IPS-15b (cell line): Measurements from ENCODE around the gene PTX4.

Experiments used
- H3K27me3 ChIP-seq: one replicate; pipeline ENCODE4 v1.6.1; 2013; ENCODE audit warnings: low read length; ENCODE audit not compliant: control insufficient read depth, insufficient read depth
- H3K36me3 ChIP-seq: one replicate; pipeline ENCODE4 v1.6.1; 2013; ENCODE audit warnings: low read length; ENCODE audit not compliant: control insufficient read depth, insufficient read depth
- H3K4me1 ChIP-seq: one replicate; pipeline ENCODE4 v1.6.1; 2013; ENCODE audit warnings: mild to moderate bottlenecking, low read length; ENCODE audit not compliant: control insufficient read depth, insufficient read depth
- H3K4me3 ChIP-seq: one replicate; pipeline ENCODE4 v1.5.1; 2013; ENCODE audit warnings: low read depth, low read length
- H3K9ac ChIP-seq: one replicate; pipeline ENCODE4 v1.6.1; 2013; ENCODE audit warnings: low read depth, mild to moderate bottlenecking, low read length
- H3K9me3 ChIP-seq: one replicate; pipeline ENCODE4 v1.6.1; 2013; ENCODE audit warnings: mild to moderate bottlenecking, low read length; ENCODE audit not compliant: control insufficient read depth, insufficient read depth

PTX4 gene

DNA sequence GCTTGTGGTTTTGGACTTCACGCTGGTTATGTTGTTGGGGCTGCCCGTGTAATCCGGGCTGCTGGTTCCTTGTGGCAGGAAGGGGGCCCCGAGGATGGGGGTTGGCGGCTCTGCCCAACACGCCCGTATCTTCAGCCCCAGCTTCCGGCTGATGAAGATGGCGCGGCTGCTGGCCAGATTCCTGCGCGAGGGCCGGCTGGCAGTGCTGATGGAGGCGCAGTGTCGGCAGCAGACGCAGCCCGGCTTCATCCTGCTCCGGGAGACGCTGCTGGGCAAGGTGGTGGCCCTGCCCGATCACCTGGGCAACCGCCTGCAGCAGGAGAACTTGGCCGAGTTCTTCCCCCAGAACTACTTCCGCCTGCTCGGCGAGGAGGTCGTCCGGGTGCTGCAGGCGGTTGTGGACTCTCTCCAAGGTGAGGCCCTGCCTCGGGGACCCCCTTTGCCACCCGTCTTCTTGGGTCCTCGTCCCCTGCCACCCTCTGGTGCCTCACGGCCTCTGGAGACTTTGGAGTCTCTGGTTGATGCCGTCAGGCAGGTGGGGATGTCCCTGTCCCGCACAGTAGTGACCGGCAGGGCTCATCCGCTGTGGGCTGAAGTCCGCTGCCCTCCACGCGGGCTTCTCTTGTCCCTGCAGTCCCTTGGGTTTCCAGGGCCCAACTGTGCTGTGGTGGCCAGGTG, 6.6 kb upstream of the PTX4 start:
- H3K4me3 ChIP-seq: no peak overlapping the region

GRCh38 chr16:1494711-1495110, 6.0 kb upstream of the PTX4 start:
- Histone ChIP-seq H3K27me3 (no peaks in the 10 kb centered on the region), H3K36me3 (peaks cover 37% of the 10 kb centered on the region), H3K9ac (no peak overlapping the region), H3K9me3 (no peaks in the 10 kb centered on the region), H3K4me1 (peaks cover 4% of the 10 kb centered on the region), H3K4me3 (no peak overlapping the region)

More for the DNA sequence above, 6.6 kb upstream of the PTX4 start:
- H3K9ac ChIP-seq: no peak overlapping the region
- no peaks in the 10 kb centered on the region for H3K9me3 ChIP-seq
- H3K27me3 ChIP-seq: no peaks in the 10 kb centered on the region
- peaks cover 43% of the 10 kb centered on the region for H3K36me3 ChIP-seq
- peaks cover 4% of the 10 kb centered on the region for H3K4me1 ChIP-seq

DNA sequence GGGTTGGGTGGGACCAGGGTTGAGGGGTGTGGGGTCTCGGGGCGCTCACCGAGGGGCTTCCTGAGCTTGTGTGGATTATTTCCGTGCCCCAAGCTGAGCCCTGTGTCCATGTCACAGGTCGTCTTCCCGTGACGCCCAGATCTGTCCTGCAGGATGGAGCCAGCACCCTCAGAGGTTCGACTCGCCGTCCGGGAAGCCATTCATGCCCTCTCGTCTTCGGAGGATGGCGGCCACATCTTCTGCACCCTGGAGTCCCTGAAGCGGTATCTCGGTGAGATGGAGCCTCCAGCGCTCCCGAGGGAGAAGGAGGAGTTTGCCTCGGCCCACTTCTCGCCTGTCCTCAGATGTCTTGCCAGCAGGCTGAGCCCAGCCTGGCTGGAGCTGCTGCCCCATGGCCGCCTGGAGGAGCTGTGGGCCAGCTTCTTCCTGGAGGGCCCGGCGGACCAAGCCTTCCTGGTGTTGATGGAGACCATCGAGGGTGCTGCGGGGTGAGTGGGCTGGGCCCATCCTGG, 5.4 kb upstream of the PTX4 start:
- peak overlapping the region; percentile 73 for H3K9ac ChIP-seq
- H3K4me1 ChIP-seq: peaks cover 4% of the 10 kb centered on the region
- peak overlapping the region; percentile 76 for H3K4me3 ChIP-seq
- no peaks in the 10 kb centered on the region for H3K27me3 ChIP-seq
- H3K9me3 ChIP-seq: no peaks in the 10 kb centered on the region
- peaks cover 35% of the 10 kb centered on the region for H3K36me3 ChIP-seq

GRCh38 chr16:1493746-1494094, 5.0 kb upstream of the PTX4 start:
- Histone ChIP-seq H3K27me3 (no peaks in the 10 kb centered on the region), H3K9ac (peak overlapping the region; percentile 73)

DNA sequence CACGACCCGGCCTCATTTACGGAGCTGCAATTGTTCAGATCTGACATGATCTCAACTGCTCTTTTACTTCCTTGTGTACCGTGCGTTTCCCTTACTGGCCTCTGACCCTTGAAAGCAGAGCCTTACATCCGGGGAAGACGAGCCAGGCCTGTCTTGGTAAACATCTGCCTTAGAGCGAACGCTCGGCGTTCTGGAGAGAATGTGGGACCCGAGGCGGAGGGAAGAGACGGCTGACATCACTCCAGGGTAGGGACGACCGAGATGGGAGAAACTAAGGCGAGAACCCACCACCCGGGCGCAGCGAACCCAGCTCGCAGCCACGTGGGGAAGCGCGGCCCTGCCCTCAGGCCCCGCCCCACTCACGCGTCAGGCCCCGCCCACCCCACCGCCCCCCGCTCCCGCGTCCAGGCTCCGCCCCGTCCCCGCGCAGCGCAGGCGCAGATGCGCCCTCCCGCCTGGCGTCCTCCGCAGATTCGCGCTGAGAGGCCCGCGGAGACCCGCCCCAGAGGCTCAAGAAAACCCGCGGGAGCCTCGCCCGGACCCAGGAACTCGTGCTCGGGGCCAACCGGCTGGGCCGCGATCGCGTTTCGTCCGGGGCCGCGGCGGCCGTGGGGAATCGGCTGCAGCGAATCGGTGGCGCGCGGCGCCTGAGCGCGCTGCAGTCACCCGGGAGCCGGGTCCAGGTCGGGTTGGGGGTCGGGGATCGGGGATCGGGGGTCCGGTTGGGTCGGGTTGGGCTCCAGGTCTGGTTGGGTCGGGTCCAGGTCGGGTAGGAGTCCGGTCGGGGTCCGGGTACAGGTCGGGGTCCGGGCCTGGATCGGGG, 4.4 kb upstream of the PTX4 start, which contains the start of gene TELO2:
Gene TELO2 (plus strand): TSS at position 438 of the 823 bp plus-strand sequence. CDS start 922 bp downstream, outside the sequence.
- no peaks in the 10 kb centered on the region for H3K27me3 ChIP-seq
- no peaks in the 10 kb centered on the region for H3K9me3 ChIP-seq
- H3K9ac ChIP-seq: peak within 1 kb of the TSS; percentile 77
- H3K4me3 ChIP-seq: peak within 1 kb of the TSS; percentile 77
- H3K36me3 ChIP-seq: peaks cover 32% of the 10 kb centered on the region
- H3K4me1 ChIP-seq: peaks cover 4% of the 10 kb centered on the region

More at GRCh38 chr16:1493746-1494094, 5.0 kb upstream of the PTX4 start:
- Histone ChIP-seq H3K9me3 (no peaks in the 10 kb centered on the region), H3K4me3 (peak overlapping the region; percentile 76), H3K36me3 (peaks cover 32% of the 10 kb centered on the region), H3K4me1 (peaks cover 4% of the 10 kb centered on the region)

- peak overlapping the region; percentile 77 for H3K9ac ChIP-seq
Observed at GRCh38 chr16:1492082-1492922, 3.6 kb upstream of the PTX4 start.

GRCh38 chr16:1491327-1491726, 2.6 kb upstream of the PTX4 start:
- H3K9me3 ChIP-seq: no peaks in the 10 kb centered on the region

More at GRCh38 chr16:1492082-1492922, 3.6 kb upstream of the PTX4 start:
- Histone ChIP-seq H3K4me1 (peaks cover 4% of the 10 kb centered on the region), H3K27me3 (no peaks in the 10 kb centered on the region), H3K4me3 (peak overlapping the region; percentile 77), H3K9me3 (no peaks in the 10 kb centered on the region), H3K36me3 (peaks cover 28% of the 10 kb centered on the region)

DNA sequence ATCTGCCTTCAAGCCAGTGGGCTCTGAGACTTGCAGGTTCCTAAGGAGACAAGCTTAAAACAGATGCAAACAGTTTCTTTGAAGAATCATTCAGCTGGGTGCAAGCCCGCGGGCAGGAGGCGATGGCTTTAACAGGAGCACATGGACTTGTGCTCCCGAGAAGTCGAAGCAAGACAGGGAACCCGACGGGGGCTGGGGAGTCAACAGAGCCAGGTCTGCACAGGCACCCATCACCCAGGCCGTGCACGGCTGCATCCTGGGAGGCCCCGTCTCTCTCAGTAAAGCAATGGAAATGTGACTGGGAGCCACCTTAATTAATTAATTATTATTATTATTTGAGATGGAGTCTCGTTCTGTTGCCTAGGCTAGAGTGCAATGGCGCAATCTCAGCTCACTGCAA, 333 bp upstream of the PTX4 start:
- Histone ChIP-seq H3K4me1 (peaks cover 4% of the 10 kb centered on the region), H3K36me3 (no peaks in the 10 kb centered on the region), H3K4me3 (no peak overlapping the region), H3K9ac (no peak overlapping the region), H3K27me3 (no peaks in the 10 kb centered on the region), H3K9me3 (no peaks in the 10 kb centered on the region)

More at GRCh38 chr16:1491327-1491726, 2.6 kb upstream of the PTX4 start:
- no peak overlapping the region for H3K9ac ChIP-seq
- H3K27me3 ChIP-seq: no peaks in the 10 kb centered on the region
- H3K4me1 ChIP-seq: peaks cover 4% of the 10 kb centered on the region
- H3K36me3 ChIP-seq: peaks cover 18% of the 10 kb centered on the region
- H3K4me3 ChIP-seq: no peak overlapping the region

- Histone ChIP-seq H3K4me1 (peaks cover 4% of the 10 kb centered on the region), H3K36me3 (no peaks in the 10 kb centered on the region), H3K27me3 (peaks cover 3% of the 10 kb centered on the region), H3K4me3 (no peak overlapping the region), H3K9ac (no peak overlapping the region), H3K9me3 (no peaks in the 10 kb centered on the region)
Observed at GRCh38 chr16:1488054-1488601, 616 bp downstream of the PTX4 start.

GRCh38 chr16:1487395-1488053, 1.2 kb downstream of the PTX4 start:
- Histone ChIP-seq H3K27me3 (peaks cover 3% of the 10 kb centered on the region), H3K9ac (no peak overlapping the region), H3K36me3 (no peaks in the 10 kb centered on the region), H3K9me3 (no peaks in the 10 kb centered on the region), H3K4me1 (peaks cover 2% of the 10 kb centered on the region), H3K4me3 (no peak overlapping the region)
